Mesodermal cell (in vitro differentiated cells): Measurements from ENCODE around the gene JCHAIN.
A peak's percentile ranks its signal among the peaks of the same experiment; 100 is the strongest.

ENCODE experiments used
- H3K27ac ChIP-seq: 2 replicates; pipeline ENCODE4 v1.7.0; 2013; ENCODE audit warnings: mild to moderate bottlenecking, low read depth, low read length, moderate library complexity; ENCODE audit not compliant: severe bottlenecking
- H3K36me3 ChIP-seq: 2 replicates; pipeline ENCODE4 v1.7.1; 2013; ENCODE audit warnings: mild to moderate bottlenecking, low read length, moderate library complexity; ENCODE audit not compliant: control insufficient read depth, insufficient read depth
- H3K4me1 ChIP-seq: one replicate; pipeline ENCODE4 v1.7.1; 2013; ENCODE audit warnings: mild to moderate bottlenecking, low read length; ENCODE audit not compliant: insufficient read depth, control insufficient read depth, poor library complexity, severe bottlenecking
- H3K4me3 ChIP-seq: 2 replicates; pipeline ENCODE4 v1.7.0; 2013; ENCODE audit warnings: low read length, control low read depth, mild to moderate bottlenecking; ENCODE audit not compliant: insufficient read depth, poor library complexity, severe bottlenecking; ENCODE audit errors: extremely low read depth
- H3K9me3 ChIP-seq: 2 replicates; pipeline ENCODE4 v1.7.1; 2013; ENCODE audit warnings: mild to moderate bottlenecking, low read length, moderate library complexity; ENCODE audit not compliant: control insufficient read depth
- WGBS, 2 experiments: methylation state at CpG; one replicate each; pipeline ENCODE4 v1.1.5; 2013; ENCODE audit warnings: missing lambda C conversion rate in 2 of 2; ENCODE audit not compliant: insufficient coverage in 2 of 2; 5-methylcytosine and 5-hydroxymethylcytosine counted together

JCHAIN gene

GRCh38 chr4:70637239-70637913 lies 28.9 kb downstream of the JCHAIN start:
- H3K36me3 ChIP-seq = no peaks in the 10 kb centered on the region
- H3K9me3 ChIP-seq = no peaks in the 10 kb centered on the region
- H3K27ac ChIP-seq = no peak overlapping the region
- WGBS, 2 experiments = 88 to 100% methylated on average over 1 of the region's 8 CpGs
- H3K4me1 ChIP-seq = no peaks in the 10 kb centered on the region
- H3K4me3 ChIP-seq = no peak overlapping the region

DNA sequence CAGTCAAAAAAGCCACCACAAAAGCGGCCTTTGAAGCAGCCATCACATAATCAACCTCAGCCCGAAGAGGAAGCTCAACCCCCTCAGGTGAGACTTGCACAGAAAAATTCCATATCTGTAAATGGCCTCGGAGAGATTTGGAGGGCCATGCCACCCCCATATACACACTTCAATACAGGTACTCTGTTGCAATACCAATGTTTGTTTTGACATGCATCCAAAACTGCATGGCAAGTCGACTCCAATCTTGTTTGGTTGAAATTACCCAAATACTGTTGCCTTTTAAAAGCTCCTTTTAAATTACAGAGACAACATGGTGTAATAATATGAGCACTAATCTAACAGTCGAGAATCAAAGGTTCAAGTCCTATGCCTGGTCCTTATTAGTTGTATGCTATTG lies 31.8 kb downstream of the JCHAIN start:
- H3K9me3 ChIP-seq = no peaks in the 10 kb centered on the region
- H3K27ac ChIP-seq = no peak overlapping the region
- H3K4me1 ChIP-seq = peaks cover 12% of the 10 kb centered on the region
- H3K4me3 ChIP-seq = no peak overlapping the region
- H3K36me3 ChIP-seq = no peaks in the 10 kb centered on the region
- WGBS, 2 experiments = 89 to 90% methylated on average over 2 to 3 of the region's 5 CpGs

- H3K9me3 ChIP-seq = no peaks in the 10 kb centered on the region
- H3K4me1 ChIP-seq = peaks cover 12% of the 10 kb centered on the region
- no CpG with 5 or more reads among the region's 1 CpG for WGBS, 2 experiments
These were observed 34.3 kb downstream of the JCHAIN start for GRCh38 chr4:70632028-70632427.

GRCh38 chr4:70630162-70630561 lies 36.1 kb downstream of the JCHAIN start:
- Histone ChIP-seq H3K4me1 (peaks cover 12% of the 10 kb centered on the region), H3K9me3 (no peaks in the 10 kb centered on the region), H3K27ac (no peak overlapping the region), H3K4me3 (no peak overlapping the region), H3K36me3 (no peaks in the 10 kb centered on the region)
- no CpG with 5 or more reads among the region's 3 CpGs for WGBS, 2 experiments

More at GRCh38 chr4:70632028-70632427, 34.3 kb downstream of the JCHAIN start:
- H3K4me3 ChIP-seq = no peak overlapping the region
- peak overlapping the region; percentile 58 for H3K27ac ChIP-seq
- H3K36me3 ChIP-seq = no peaks in the 10 kb centered on the region

- no peaks in the 10 kb centered on the region for H3K9me3 ChIP-seq
- H3K36me3 ChIP-seq = no peaks in the 10 kb centered on the region
- no CpG with 5 or more reads among the region's 1 CpG for WGBS, 2 experiments
- no peak overlapping the region for H3K27ac ChIP-seq
- no peak overlapping the region for H3K4me3 ChIP-seq
- H3K4me1 ChIP-seq = peaks cover 12% of the 10 kb centered on the region
These were observed 36.7 kb downstream of the JCHAIN start for GRCh38 chr4:70629469-70630090.

GRCh38 chr4:70628444-70628843 lies 37.9 kb downstream of the JCHAIN start, which contains the start of gene ENAM:
Gene ENAM, plus strand, starts transcription at chr4:70628744. Its CDS starts 757 bp downstream, at chr4:70629501.
- no peaks in the 10 kb centered on the region for H3K9me3 ChIP-seq
- no peak within 1 kb of the TSS for H3K4me3 ChIP-seq
- H3K4me1 ChIP-seq = peaks cover 12% of the 10 kb centered on the region
- WGBS, 2 experiments = 80% methylated on average over 1 of the region's 2 CpGs; no CpG with 5 or more reads in 1 of the 2 experiments
- H3K36me3 ChIP-seq = no peaks in the 10 kb centered on the region
- H3K27ac ChIP-seq = no peak within 1 kb of the TSS

GRCh38 chr4:70627620-70628019 lies 38.7 kb downstream of the JCHAIN start:
- Histone ChIP-seq H3K36me3 (no peaks in the 10 kb centered on the region), H3K4me1 (peaks cover 12% of the 10 kb centered on the region), H3K27ac (no peak overlapping the region), H3K4me3 (no peak overlapping the region), H3K9me3 (no peaks in the 10 kb centered on the region)
- 100% methylated on average over 1 of the region's 1 CpG; no CpG with 5 or more reads in 1 of the 2 experiments for WGBS, 2 experiments

DNA sequence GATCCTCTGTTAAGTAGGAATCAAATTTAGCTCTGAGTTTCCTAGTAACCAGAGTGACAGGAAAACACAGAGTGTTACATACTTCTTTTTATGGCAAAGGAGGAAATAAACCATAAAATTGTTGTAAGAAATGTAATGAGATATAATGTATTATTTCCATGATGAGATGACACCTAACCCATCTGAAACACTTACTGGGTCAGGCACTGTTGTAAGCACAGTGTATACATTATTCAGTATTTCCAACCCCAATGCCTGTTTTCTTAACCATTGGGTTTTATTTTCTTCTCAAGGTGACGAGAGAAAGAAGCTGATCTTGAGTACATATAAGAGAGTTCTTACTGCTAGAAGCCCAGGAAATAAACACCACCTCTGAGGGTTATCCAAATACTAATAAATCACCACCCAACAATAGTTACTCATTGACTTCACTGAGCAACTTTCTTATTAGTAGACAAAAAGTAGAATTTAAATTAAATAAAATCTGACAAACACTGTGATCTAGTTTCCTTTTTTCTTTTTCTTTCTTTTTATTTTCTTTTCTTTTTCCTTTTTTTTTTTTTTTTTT lies 42.0 kb downstream of the JCHAIN start:
- H3K9me3 ChIP-seq = no peaks in the 10 kb centered on the region
- no peaks in the 10 kb centered on the region for H3K36me3 ChIP-seq
- no peaks in the 10 kb centered on the region for H3K4me1 ChIP-seq
- H3K27ac ChIP-seq = no peak overlapping the region
- H3K4me3 ChIP-seq = no peak overlapping the region
- no CpG with 5 or more reads among the region's 1 CpG for WGBS, 2 experiments

DNA sequence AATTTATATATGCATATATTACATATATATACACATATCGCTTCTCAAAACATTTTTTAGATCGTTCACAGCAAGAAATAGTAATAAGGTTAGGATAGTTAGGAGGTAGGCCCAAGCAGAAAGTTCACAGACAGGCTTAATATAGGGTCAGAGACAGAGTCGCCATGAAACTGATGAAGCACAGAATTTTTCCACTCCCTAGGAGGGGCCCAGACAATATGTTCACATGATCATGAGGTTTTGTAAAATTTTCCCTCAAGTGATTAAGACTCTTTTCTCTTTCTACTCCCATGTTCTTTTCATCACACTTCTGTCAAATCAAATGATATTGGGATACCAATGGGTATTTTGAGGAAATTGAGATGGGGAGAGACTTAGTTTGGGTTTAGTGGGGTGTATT lies 43.0 kb downstream of the JCHAIN start:
- H3K4me3 ChIP-seq = no peak overlapping the region
- no peaks in the 10 kb centered on the region for H3K9me3 ChIP-seq
- 100% methylated on average over 1 of the region's 3 CpGs; no CpG with 5 or more reads in 1 of the 2 experiments for WGBS, 2 experiments
- no peak overlapping the region for H3K27ac ChIP-seq
- no peaks in the 10 kb centered on the region for H3K4me1 ChIP-seq
- no peaks in the 10 kb centered on the region for H3K36me3 ChIP-seq

DNA sequence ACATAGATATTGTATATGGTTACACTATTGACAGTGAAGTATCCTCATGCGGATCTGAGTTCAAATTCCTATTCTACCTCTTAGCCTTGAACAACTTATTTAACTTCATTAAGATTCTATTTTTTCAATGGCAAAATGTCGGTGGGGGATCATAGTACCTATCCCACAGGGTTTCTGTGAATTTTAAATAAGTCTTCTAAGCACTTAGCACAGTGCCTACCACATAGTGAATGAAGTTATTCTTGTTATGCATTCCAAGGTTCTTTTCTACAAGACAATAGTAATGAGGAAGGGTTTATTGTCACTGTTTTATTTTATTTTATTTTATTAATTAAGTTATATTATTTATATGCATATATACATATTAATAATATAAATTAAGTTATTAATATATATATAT lies 46.5 kb downstream of the JCHAIN start:
- Histone ChIP-seq H3K36me3 (no peaks in the 10 kb centered on the region), H3K27ac (no peak overlapping the region), H3K9me3 (no peaks in the 10 kb centered on the region), H3K4me3 (no peak overlapping the region), H3K4me1 (no peaks in the 10 kb centered on the region)
- WGBS, 2 experiments = no CpG with 5 or more reads among the region's 2 CpGs

GRCh38 chr4:70619288-70619687 lies 47.0 kb downstream of the JCHAIN start:
- WGBS, 2 experiments = 100% methylated on average over 3 of the region's 4 CpGs
- no peak overlapping the region for H3K27ac ChIP-seq
- H3K9me3 ChIP-seq = no peaks in the 10 kb centered on the region
- H3K4me3 ChIP-seq = no peak overlapping the region
- no peaks in the 10 kb centered on the region for H3K4me1 ChIP-seq
- H3K36me3 ChIP-seq = no peaks in the 10 kb centered on the region
